Tibial nerve (tissue), 4 donors: ENCODE data around the gene DOCK1.

Experiments used
- CTCF ChIP-seq, 5 experiments: fragments of 200-600 bp in 3 of 5; fragments of 450-650 bp in 2 of 5; sonication (generic) in 3 of 5; IDR thresholded peaks; one replicate each; pipeline ENCODE4 v1.5.1; 2016 to 2019; ENCODE audit warnings: antibody characterized with exemption in 5 of 5, mild to moderate bottlenecking in 3 of 5, moderate library complexity in 2 of 5
- EP300 ChIP-seq, 2 donors: sonication (generic); formaldehyde crosslinking; IDR thresholded peaks; one replicate each; pipeline ENCODE4 v1.6.1; 2017; ENCODE audit warnings: antibody characterized with exemption in 2 of 2, mild to moderate bottlenecking in 1 of 2

- TF ChIP-seq CTCF (IDR thresholded peaks at IDR 0.05) (no peak), EP300 (IDR thresholded peaks at IDR 0.05) (no peak)
Observed at GRCh38 chr10:126953886-126954285, 48.7 kb downstream of the DOCK1 start.
